GM18519 (cell line): Measurements from ENCODE around the gene UBQLN1.

ENCODE experiments used
- ATAC-seq: cut with Tn5 transposase; IDR thresholded peaks from one replicate; pipeline ENCODE4 v1.9.1; 2021; ENCODE audit warnings: mild to moderate bottlenecking, moderate library complexity; ENCODE audit not compliant: unreplicated experiment, low FRiP score

Gene UBQLN1

GRCh38 chr9:83698976-83699585 lies 8.7 kb downstream of the UBQLN1 start:
- no peak for ATAC-seq

GRCh38 chr9:83691492-83691891 lies 16.3 kb downstream of the UBQLN1 start:
- ATAC-seq = no peak

GRCh38 chr9:83688921-83689320 lies 18.8 kb downstream of the UBQLN1 start:
- no peak for ATAC-seq

- ATAC-seq = no peak
Measured at GRCh38 chr9:83681490-83681889, 26.3 kb downstream of the UBQLN1 start.

GRCh38 chr9:83680233-83680632 lies 27.5 kb downstream of the UBQLN1 start:
- no peak for ATAC-seq

GRCh38 chr9:83677596-83677995 lies 30.2 kb downstream of the UBQLN1 start:
- ATAC-seq = no peak

- no peak for ATAC-seq
Measured at GRCh38 chr9:83675466-83675865, 32.3 kb downstream of the UBQLN1 start.

GRCh38 chr9:83671451-83671850 lies 36.3 kb downstream of the UBQLN1 start:
- ATAC-seq = no peak

GRCh38 chr9:83670381-83670780 lies 37.4 kb downstream of the UBQLN1 start:
- ATAC-seq = no peak

- ATAC-seq = no peak
Measured at GRCh38 chr9:83669067-83669466, 38.7 kb downstream of the UBQLN1 start.

GRCh38 chr9:83665580-83666200 lies 42.1 kb downstream of the UBQLN1 start:
- no peak for ATAC-seq

- ATAC-seq = no peak
Measured at GRCh38 chr9:83662933-83663332, 44.8 kb downstream of the UBQLN1 start.

- ATAC-seq = no peak
Measured at GRCh38 chr9:83656952-83657351, 50.8 kb downstream of the UBQLN1 start.

- no peak for ATAC-seq
Measured at GRCh38 chr9:83656032-83656680, 51.6 kb downstream of the UBQLN1 start.

- ATAC-seq = no peak
Measured at GRCh38 chr9:83655433-83655832, 52.3 kb downstream of the UBQLN1 start.

- no peak for ATAC-seq
Measured at GRCh38 chr9:83652433-83652832, 55.3 kb downstream of the UBQLN1 start.

- ATAC-seq = no peak
Measured at GRCh38 chr9:83651558-83651957, 56.2 kb downstream of the UBQLN1 start.

GRCh38 chr9:83649515-83649914 lies 58.2 kb downstream of the UBQLN1 start:
- no peak for ATAC-seq

GRCh38 chr9:83649080-83649479 lies 58.7 kb downstream of the UBQLN1 start:
- no peak for ATAC-seq

GRCh38 chr9:83646500-83647239 lies 61.1 kb downstream of the UBQLN1 start:
- ATAC-seq = no peak

- no peak for ATAC-seq
Measured at GRCh38 chr9:83642793-83643192, 65.0 kb downstream of the UBQLN1 start.
